ENCODE results near the gene PLXNA4. TPM values are rescaled to one million over a fixed set of nuclear protein-coding genes. Genes with fewer than 3 reads are reported as not detected.
A peak's percentile ranks its signal among the peaks of the same experiment; 100 is the strongest.

The PLXNA4 gene, protein sequence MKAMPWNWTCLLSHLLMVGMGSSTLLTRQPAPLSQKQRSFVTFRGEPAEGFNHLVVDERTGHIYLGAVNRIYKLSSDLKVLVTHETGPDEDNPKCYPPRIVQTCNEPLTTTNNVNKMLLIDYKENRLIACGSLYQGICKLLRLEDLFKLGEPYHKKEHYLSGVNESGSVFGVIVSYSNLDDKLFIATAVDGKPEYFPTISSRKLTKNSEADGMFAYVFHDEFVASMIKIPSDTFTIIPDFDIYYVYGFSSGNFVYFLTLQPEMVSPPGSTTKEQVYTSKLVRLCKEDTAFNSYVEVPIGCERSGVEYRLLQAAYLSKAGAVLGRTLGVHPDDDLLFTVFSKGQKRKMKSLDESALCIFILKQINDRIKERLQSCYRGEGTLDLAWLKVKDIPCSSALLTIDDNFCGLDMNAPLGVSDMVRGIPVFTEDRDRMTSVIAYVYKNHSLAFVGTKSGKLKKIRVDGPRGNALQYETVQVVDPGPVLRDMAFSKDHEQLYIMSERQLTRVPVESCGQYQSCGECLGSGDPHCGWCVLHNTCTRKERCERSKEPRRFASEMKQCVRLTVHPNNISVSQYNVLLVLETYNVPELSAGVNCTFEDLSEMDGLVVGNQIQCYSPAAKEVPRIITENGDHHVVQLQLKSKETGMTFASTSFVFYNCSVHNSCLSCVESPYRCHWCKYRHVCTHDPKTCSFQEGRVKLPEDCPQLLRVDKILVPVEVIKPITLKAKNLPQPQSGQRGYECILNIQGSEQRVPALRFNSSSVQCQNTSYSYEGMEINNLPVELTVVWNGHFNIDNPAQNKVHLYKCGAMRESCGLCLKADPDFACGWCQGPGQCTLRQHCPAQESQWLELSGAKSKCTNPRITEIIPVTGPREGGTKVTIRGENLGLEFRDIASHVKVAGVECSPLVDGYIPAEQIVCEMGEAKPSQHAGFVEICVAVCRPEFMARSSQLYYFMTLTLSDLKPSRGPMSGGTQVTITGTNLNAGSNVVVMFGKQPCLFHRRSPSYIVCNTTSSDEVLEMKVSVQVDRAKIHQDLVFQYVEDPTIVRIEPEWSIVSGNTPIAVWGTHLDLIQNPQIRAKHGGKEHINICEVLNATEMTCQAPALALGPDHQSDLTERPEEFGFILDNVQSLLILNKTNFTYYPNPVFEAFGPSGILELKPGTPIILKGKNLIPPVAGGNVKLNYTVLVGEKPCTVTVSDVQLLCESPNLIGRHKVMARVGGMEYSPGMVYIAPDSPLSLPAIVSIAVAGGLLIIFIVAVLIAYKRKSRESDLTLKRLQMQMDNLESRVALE (N-terminal part only)
- total RNA-seq (19.0 and 33.3 TPM in 2 replicates), polyA plus RNA-seq (7.3 and 15.6 TPM in 2 replicates)

DNA sequence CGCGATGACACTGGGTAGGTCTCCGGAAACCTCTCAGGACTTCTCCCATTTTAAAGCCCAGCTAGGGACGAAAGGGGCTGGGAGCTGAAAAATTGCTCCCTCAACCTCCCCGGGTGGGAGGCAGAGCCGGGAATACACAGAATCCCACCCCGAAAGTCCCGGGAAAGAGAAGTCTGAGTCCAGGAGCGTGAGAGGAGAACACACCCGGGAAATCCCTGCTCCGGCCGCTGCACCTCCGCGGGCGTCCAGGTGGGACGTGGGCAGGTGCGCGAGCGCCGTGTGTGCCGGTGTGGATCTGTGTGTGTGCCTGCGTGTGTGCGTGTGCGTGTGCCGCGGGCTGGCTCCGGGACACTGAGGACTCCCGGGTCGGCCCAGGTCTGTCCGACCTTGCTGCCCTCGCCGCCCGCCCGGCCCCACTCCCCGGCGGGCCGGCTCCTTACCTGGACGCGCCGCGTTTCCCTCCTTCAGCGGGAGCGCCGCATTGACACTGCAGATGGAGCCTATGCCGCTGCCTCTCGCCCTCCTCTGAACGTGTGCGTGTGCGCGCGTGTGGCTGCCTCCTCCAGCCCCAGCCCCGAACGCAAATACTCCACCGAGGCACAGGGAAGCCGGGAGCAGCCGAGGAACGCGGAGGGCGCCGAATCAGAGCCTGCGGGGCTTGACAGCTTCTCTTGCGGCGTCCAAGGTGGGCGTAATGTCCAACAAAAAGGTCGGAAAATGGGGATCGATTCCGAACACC is at the start of gene PLXNA4:
PLXNA4 (minus strand) TSS at position 489 of the 739 bp plus-strand sequence. CDS start 67,777 bp downstream, outside the sequence.
- peaks cover 13% of the 10 kb centered on the region for H3K4me1 ChIP-seq (ENCODE audit: low read depth)
- peaks cover 77% of the 10 kb centered on the region for H3K27me3 ChIP-seq

DNA sequence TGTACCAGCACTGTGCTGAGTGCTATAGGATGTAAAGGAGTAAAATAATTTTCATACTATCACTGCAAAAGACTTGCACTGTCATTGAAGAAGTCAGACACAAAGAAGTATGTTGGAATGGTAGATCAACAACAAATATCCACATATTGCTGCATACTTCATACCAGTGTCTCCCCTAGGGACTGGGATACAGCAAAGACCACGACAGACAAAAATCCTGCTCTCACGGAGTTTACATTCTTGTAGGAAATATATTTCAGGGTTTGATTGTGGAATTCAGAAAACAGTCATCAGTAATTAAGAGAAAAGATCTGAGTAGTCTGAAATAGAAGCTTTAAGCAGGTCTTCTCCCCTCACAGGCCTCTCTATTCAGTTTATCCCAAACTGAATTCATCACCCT is 49.4 kb upstream of the PLXNA4 start:
- H3K4me3 ChIP-seq, result no peak overlapping the region
- no peaks in the 10 kb centered on the region for H3K4me1 ChIP-seq (ENCODE audit: low read depth)
- H3K36me3 ChIP-seq, result no peaks in the 10 kb centered on the region
- TF ChIP-seq, protein P1, sequence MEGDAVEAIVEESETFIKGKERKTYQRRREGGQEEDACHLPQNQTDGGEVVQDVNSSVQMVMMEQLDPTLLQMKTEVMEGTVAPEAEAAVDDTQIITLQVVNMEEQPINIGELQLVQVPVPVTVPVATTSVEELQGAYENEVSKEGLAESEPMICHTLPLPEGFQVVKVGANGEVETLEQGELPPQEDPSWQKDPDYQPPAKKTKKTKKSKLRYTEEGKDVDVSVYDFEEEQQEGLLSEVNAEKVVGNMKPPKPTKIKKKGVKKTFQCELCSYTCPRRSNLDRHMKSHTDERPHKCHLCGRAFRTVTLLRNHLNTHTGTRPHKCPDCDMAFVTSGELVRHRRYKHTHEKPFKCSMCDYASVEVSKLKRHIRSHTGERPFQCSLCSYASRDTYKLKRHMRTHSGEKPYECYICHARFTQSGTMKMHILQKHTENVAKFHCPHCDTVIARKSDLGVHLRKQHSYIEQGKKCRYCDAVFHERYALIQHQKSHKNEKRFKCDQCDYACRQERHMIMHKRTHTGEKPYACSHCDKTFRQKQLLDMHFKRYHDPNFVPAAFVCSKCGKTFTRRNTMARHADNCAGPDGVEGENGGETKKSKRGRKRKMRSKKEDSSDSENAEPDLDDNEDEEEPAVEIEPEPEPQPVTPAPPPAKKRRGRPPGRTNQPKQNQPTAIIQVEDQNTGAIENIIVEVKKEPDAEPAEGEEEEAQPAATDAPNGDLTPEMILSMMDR (IDR thresholded peaks at IDR 0.05; ENCODE audit: low read depth, low read length), result no peak
- H3K27ac ChIP-seq, result no peak overlapping the region
- DNase-seq (ENCODE audit: low read depth in 1 of 2, low spot score in 1 of 2), result no peak
- no peaks in the 10 kb centered on the region for H3K9me3 ChIP-seq (ENCODE audit: low read depth)
- no peaks in the 10 kb centered on the region for H3K27me3 ChIP-seq

More for the DNA sequence above, at the start of gene PLXNA4:
- H3K36me3 ChIP-seq, result no peaks in the 10 kb centered on the region
- peak; percentile 27 to 52 for DNase-seq (ENCODE audit: low read depth in 1 of 2, low spot score in 1 of 2)
- peak within 1 kb of the TSS; percentile 89 for H3K4me3 ChIP-seq
- TF ChIP-seq, protein P1 (IDR thresholded peaks at IDR 0.05; ENCODE audit: low read depth, low read length), result no peak
- no peaks in the 10 kb centered on the region for H3K9me3 ChIP-seq (ENCODE audit: low read depth)
- H3K27ac ChIP-seq, result no peak within 1 kb of the TSS

DNA sequence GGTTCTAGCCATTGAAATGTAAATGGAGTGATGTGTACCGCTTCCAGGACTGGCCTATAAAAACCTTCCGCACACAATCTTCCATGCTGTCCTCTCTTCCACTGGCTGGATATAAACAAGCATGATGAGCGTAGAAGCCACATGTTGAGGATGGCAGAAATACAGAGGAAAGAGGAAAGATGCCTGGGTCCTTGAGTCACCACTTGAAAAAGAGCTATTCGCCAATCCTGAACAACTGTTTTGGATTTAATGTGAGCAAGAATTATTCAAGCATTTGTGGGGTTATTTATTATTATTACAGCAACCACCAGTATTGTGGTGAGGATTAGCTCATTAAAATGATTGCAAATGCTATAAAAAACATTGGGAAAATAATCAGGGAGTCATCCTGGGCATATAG is 45.8 kb upstream of the PLXNA4 start:
- Histone ChIP-seq H3K27ac (no peak overlapping the region), H3K9me3 (ENCODE audit: low read depth) (no peaks in the 10 kb centered on the region), H3K27me3 (peaks cover under 1% of the 10 kb centered on the region), H3K36me3 (no peaks in the 10 kb centered on the region), H3K4me3 (no peak overlapping the region), H3K4me1 (ENCODE audit: low read depth) (no peaks in the 10 kb centered on the region)
- TF ChIP-seq, protein P1 (IDR thresholded peaks at IDR 0.05; ENCODE audit: low read depth, low read length), result no peak
- no peak for DNase-seq (ENCODE audit: low read depth in 1 of 2, low spot score in 1 of 2)

DNA sequence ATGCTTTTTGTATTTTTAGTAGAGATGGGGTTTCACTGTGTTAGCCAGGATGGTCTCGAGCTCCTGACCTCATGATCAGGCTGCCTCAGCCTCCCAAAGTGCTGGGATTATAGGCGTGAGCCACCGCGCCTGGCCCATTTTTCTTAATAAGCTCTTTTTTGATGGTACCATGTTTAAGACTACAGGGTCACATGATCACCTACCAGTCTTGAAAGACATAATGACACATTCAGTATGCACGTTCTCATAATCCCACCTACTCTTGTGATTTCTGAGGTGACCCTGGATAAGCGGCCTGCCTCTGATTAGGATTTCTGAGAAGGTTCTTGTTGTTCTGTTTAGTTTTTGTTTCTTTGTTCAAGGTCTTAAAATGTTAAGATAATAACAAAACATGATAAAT is 43.7 kb upstream of the PLXNA4 start:
- Histone ChIP-seq H3K27ac (no peak overlapping the region), H3K9me3 (ENCODE audit: low read depth) (no peaks in the 10 kb centered on the region), H3K36me3 (no peaks in the 10 kb centered on the region), H3K4me3 (no peak overlapping the region), H3K27me3 (peaks cover 21% of the 10 kb centered on the region), H3K4me1 (ENCODE audit: low read depth) (no peaks in the 10 kb centered on the region)
- DNase-seq (ENCODE audit: low read depth in 1 of 2, low spot score in 1 of 2), result no peak
- TF ChIP-seq, protein P1 (IDR thresholded peaks at IDR 0.05; ENCODE audit: low read depth, low read length), result no peak
